Spleen (tissue), 7 donors: ENCODE results near the gene MGAT4A.

Experiments used
- POLR2A ChIP-seq, 3 donors: fragments of 450-650 bp; IDR thresholded peaks; one replicate each; pipeline ENCODE4 v1.5.1; 2017; ENCODE audit warnings: antibody characterized with exemption in 3 of 3, mild to moderate bottlenecking in 1 of 3
- TF ChIP-seq, protein P1 (sequence below), 11 experiments: fragments of 200-600 bp in 7 of 11; fragments of 450-650 bp in 4 of 11; sonication (generic) in 4 of 11; IDR thresholded peaks in 8 of 11; conservative IDR thresholded peaks in 3 of 11; 1 replicate in 7 of 11; 2 replicates in 4 of 11; pipeline versions ENCODE4 v1.4.0 to v1.8.0; 2016 to 2021; ENCODE audit warnings: antibody characterized with exemption in 11 of 11, inconsistent platforms in 4 of 11, mild to moderate bottlenecking in 1 of 11
- donor health status: DM: no; HTN: no; CAD: no; lungs with moderate emphysema.
- donor health status: DM: no; HTN: no; CAD: no.
- donor health status: DM: no; HTN: no; CAD: no.

DNA sequence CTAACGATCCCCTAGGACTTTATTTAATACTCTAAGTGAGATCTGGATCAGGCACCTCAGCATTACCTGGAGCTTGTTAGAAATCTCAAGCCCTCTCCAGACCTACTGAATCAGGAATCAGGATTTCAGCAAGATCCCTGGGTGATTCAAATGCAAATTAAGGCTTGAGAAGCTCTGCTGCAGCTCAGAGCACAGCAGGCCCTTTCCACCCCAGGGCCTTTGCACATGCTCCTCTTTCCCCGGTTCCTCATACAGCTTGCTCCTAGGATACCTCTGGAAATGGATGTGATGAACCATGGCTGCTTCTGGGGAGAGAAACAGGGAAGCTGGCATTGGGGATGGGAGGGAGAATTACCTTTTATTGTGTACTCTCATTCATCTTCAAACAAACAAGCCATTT, 40.3 kb upstream of the MGAT4A start:
- TF ChIP-seq, protein P1, sequence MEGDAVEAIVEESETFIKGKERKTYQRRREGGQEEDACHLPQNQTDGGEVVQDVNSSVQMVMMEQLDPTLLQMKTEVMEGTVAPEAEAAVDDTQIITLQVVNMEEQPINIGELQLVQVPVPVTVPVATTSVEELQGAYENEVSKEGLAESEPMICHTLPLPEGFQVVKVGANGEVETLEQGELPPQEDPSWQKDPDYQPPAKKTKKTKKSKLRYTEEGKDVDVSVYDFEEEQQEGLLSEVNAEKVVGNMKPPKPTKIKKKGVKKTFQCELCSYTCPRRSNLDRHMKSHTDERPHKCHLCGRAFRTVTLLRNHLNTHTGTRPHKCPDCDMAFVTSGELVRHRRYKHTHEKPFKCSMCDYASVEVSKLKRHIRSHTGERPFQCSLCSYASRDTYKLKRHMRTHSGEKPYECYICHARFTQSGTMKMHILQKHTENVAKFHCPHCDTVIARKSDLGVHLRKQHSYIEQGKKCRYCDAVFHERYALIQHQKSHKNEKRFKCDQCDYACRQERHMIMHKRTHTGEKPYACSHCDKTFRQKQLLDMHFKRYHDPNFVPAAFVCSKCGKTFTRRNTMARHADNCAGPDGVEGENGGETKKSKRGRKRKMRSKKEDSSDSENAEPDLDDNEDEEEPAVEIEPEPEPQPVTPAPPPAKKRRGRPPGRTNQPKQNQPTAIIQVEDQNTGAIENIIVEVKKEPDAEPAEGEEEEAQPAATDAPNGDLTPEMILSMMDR (IDR thresholded peaks at IDR 0.05 in 8 of 11, conservative IDR thresholded peaks at IDR 0.05 in 3 of 11), result no peak
- no peak for TF ChIP-seq POLR2A (IDR thresholded peaks at IDR 0.05)
